ENCODE measurements around the gene PKHD1. TPM values are rescaled to one million over a fixed set of nuclear protein-coding genes. Genes with fewer than 3 reads are reported as not detected.

Gene PKHD1
- total RNA-seq, 4 donors from 2014 or later, result 0.12 TPM; not detected in 3

DNA sequence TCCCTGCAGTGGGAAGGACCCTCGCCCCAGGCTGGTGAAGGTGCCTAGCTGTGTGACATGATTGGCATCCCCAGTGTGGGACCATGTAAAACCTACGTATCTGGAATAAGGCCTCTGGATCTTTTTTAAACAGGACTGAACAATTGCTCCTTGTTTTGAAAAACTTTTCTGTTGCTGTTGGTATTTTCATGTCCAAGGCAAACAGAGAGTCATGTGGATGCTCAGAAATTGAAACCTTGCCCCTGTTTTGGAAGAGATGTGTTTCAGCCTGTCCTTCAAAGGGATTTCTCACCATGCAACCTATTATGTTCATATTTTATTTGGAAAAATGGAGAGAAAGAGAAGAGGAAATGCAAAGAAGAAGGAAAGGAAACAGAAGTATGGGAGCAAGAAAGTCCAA, 362.3 kb downstream of the PKHD1 start:
- DNase-seq (ENCODE audit: low spot score) (no peak), ATAC-seq (ENCODE audit: low FRiP score) (no peak)
- TF ChIP-seq, protein P1, sequence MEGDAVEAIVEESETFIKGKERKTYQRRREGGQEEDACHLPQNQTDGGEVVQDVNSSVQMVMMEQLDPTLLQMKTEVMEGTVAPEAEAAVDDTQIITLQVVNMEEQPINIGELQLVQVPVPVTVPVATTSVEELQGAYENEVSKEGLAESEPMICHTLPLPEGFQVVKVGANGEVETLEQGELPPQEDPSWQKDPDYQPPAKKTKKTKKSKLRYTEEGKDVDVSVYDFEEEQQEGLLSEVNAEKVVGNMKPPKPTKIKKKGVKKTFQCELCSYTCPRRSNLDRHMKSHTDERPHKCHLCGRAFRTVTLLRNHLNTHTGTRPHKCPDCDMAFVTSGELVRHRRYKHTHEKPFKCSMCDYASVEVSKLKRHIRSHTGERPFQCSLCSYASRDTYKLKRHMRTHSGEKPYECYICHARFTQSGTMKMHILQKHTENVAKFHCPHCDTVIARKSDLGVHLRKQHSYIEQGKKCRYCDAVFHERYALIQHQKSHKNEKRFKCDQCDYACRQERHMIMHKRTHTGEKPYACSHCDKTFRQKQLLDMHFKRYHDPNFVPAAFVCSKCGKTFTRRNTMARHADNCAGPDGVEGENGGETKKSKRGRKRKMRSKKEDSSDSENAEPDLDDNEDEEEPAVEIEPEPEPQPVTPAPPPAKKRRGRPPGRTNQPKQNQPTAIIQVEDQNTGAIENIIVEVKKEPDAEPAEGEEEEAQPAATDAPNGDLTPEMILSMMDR (IDR thresholded peaks at IDR 0.05), result no peak

GRCh38 chr6:51720327-51720726, 367.1 kb downstream of the PKHD1 start:
- ATAC-seq (ENCODE audit: low FRiP score), result no peak
- TF ChIP-seq, protein P1 (IDR thresholded peaks at IDR 0.05), result no peak
- DNase-seq (ENCODE audit: low spot score), result no peak

- DNase-seq (ENCODE audit: low spot score), result no peak
- TF ChIP-seq, protein P1 (IDR thresholded peaks at IDR 0.05), result no peak
- ATAC-seq (ENCODE audit: low FRiP score), result no peak
Measured at GRCh38 chr6:51719297-51719696, 368.1 kb downstream of the PKHD1 start.

DNA sequence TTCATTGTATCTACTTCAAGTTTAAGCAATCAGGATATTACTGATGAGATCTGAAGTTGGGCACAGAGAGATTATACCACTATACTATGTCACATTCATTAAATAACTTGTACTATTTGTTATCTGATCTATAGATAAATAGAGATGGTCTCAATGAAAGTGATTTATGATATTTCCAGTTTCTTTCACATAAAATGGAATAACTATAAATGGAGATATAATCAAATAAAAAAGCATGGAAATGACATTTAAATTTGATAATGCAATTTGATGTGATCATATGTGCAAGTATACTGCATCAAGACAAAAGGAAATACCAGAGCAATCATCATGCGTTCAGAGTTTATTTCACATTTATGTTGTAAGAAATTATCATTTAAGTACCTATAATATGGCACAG, 368.9 kb downstream of the PKHD1 start:
- TF ChIP-seq, protein P1 (IDR thresholded peaks at IDR 0.05), result no peak
- DNase-seq (ENCODE audit: low spot score) (no peak), ATAC-seq (ENCODE audit: low FRiP score) (no peak)

GRCh38 chr6:51717477-51717876, 369.9 kb downstream of the PKHD1 start:
- DNase-seq (ENCODE audit: low spot score) (no peak), ATAC-seq (ENCODE audit: low FRiP score) (no peak)
- TF ChIP-seq, protein P1 (IDR thresholded peaks at IDR 0.05), result no peak

DNA sequence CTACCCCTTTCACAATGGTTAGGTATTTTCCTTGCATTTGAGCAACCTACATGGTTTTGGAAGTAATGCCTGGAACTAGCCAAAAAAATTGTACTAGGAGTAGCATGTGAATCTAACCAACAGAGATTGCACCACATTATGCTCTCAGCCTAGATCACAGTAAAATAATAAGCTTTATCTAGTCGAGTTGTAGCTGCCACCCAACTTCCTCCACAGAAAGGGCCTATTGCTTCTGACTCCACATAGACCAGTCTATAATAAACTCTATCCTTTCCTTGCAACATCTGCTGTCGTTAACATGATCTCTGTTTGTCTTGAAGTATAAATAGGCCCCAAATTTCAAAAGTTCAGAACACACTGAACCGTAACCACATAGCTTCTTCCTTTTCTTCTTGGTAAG, 375.5 kb downstream of the PKHD1 start:
- DNase-seq (ENCODE audit: low spot score) (no peak), ATAC-seq (ENCODE audit: low FRiP score) (no peak)
- TF ChIP-seq, protein P1 (IDR thresholded peaks at IDR 0.05), result no peak

- TF ChIP-seq, protein P1 (IDR thresholded peaks at IDR 0.05), result no peak
- no peak for ATAC-seq (ENCODE audit: low FRiP score)
- DNase-seq (ENCODE audit: low spot score), result no peak
Measured at GRCh38 chr6:51706086-51706485, 381.3 kb downstream of the PKHD1 start.

Measured in omental fat pad (tissue), 4 donors.